Thymus (tissue), 11 donors: ENCODE results near the gene CCDC197. TPM values are rescaled to one million over a fixed set of nuclear protein-coding genes. Genes with fewer than 3 reads are reported as not detected.

Experiments
- DNase-seq, 9 donors: peaks; one replicate each; pipeline ENCODE4 v3.0.0-alpha.2; 2013; ENCODE audit warnings: low spot score in 9 of 9, low read depth in 6 of 9, missing footprints in 1 of 9
- H3K27ac ChIP-seq, 2 donors: one replicate each; pipeline ENCODE4 v1.5.1; 2013; ENCODE audit warnings: control low read depth in 1 of 2, low read depth in 1 of 2, low read length in 1 of 2, mild to moderate bottlenecking in 1 of 2, moderate library complexity in 1 of 2
- H3K27me3 ChIP-seq, 2 donors: one replicate each; pipeline ENCODE4 v1.5.1; 2013; ENCODE audit warnings: low read length in 1 of 2; ENCODE audit not compliant: control insufficient read depth in 2 of 2, insufficient read depth in 1 of 2
- H3K36me3 ChIP-seq, 2 donors: one replicate each; pipeline ENCODE4 v1.5.1; 2013; ENCODE audit warnings: low read length in 1 of 2, mild to moderate bottlenecking in 1 of 2, moderate library complexity in 1 of 2; ENCODE audit not compliant: control insufficient read depth in 2 of 2, insufficient read depth in 2 of 2
- H3K4me1 ChIP-seq, 2 donors: one replicate each; pipeline ENCODE4 v1.5.1; 2013; ENCODE audit warnings: low read length in 2 of 2; ENCODE audit not compliant: control insufficient read depth in 2 of 2, insufficient read depth in 2 of 2
- H3K4me3 ChIP-seq, 2 donors: one replicate each; pipeline ENCODE4 v1.5.1; 2013; ENCODE audit warnings: low read length in 2 of 2, control low read depth in 1 of 2, mild to moderate bottlenecking in 1 of 2
- H3K9me3 ChIP-seq, 2 donors: one replicate each; pipeline ENCODE4 v1.5.1; 2013; ENCODE audit warnings: low read length in 1 of 2, mild to moderate bottlenecking in 1 of 2; ENCODE audit not compliant: control insufficient read depth in 2 of 2, insufficient read depth in 1 of 2
- WGBS: extraction: QIAGEN DNeasy Blood & Tissue Kit; methylation state at CpG from one replicate; pipeline ENCODE4 v1.1.7; 2013; 5-methylcytosine and 5-hydroxymethylcytosine counted together
- polyA plus RNA-seq: library from polyadenylated mRNA; stranded (reverse); fragments of 200-250 nt; gene quantifications from one replicate; pipeline ENCODE4 v1.2.3, GENCODE V29; 2013
- total RNA-seq: library from RNA; stranded (reverse); fragments of 120-200 nt; gene quantifications from one replicate; pipeline ENCODE4 v1.2.4, GENCODE V29; 2013
- donor health status: healthy.

CCDC197 gene
- total and polyA plus RNA-seq, 2 donors = not detected

DNA sequence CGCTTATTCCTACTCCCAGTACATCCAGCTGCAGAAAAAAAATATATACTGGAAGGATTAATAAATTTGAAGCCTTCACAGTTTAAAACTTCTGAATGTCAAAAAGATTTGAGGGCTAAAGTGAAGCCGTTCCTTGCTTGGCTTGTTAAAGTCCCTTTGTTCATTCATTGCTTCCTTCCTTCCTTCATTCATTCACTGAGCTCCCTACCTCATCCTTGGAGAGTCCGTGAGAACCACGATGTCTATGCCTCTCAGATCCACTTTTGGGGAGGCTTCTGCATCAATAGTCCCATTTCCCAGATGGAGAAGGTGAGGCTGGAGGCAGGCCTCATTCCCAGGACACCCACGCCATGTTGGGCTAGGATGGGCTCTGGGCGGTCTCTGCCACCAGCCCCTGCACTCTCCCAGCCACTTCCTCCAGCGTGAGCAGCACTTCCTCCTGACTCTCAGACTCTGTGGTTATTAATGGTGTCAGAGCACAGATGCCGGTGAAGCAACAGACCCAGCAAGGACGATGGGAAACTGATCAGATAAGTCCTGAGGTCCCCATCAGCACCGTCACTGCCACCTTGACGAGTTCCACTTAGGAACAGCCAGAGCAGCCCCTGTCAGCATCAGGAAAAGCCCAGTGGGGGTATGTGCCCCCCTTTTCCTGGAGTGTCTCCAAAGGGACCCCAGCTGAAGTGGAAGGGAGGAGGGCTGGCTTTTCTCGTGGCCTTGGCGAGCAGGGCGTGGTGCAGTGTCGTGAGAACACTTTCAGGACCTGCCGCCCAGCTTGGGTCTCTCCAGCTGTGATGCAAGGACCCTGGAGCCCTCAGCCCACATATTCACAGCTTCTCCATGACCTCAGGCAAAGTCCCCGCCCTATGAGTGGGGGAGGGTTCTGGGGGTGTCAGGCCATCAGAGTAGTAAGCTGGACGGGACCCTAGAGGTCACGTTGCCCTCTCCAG is 41.9 kb upstream of the CCDC197 start:
- peaks cover 0 to 4% of the 10 kb centered on the region in 2 donors for H3K27me3 ChIP-seq
- no peaks in the 10 kb centered on the region for H3K9me3 ChIP-seq
- WGBS = 34% methylated on average over 19 of the region's 19 CpGs
- no peak overlapping the region for H3K27ac ChIP-seq
- H3K4me3 ChIP-seq = no peak overlapping the region
- peaks cover 0 to 42% of the 10 kb centered on the region in 2 donors for H3K4me1 ChIP-seq
- H3K36me3 ChIP-seq = no peaks in the 10 kb centered on the region
- DNase-seq = peak in 1 of 9 donors; percentile 31

DNA sequence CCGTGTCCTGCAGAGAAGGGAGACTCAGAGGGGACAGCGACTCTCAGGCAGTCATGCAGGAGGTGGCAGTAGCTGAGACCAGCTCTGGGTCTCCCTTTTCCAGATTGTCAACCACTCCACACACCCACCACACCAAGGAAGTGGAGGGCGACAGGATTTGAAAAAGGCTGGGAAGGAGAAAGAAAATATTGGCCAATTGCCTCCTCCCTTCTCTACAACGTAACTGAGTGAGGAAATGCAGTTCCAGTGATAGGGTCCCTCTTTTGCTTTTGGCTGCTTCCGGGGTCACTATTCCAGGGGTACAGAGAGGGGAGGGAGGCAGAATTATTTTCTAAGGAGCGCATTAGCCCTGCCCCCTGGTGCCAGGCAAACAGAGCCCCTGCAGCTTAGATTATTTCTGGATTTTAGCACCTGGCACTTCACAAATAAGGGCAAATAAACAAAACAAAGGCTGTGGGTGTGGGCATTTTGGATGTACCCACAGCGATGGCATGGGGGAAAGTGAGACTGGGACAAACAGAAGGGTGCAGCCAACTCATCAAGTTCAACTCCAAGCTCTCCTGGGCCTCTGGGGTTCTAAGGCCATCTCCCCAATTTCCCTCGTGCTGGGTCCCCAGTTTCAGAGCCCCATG is 41.1 kb upstream of the CCDC197 start:
- peaks cover 0 to 4% of the 10 kb centered on the region in 2 donors for H3K27me3 ChIP-seq
- H3K36me3 ChIP-seq = no peaks in the 10 kb centered on the region
- no peak for DNase-seq
- H3K4me1 ChIP-seq = peaks cover 0 to 42% of the 10 kb centered on the region in 2 donors
- H3K9me3 ChIP-seq = no peaks in the 10 kb centered on the region
- no peak overlapping the region for H3K27ac ChIP-seq
- WGBS = 85% methylated on average over 8 of the region's 8 CpGs
- no peak overlapping the region for H3K4me3 ChIP-seq

DNA sequence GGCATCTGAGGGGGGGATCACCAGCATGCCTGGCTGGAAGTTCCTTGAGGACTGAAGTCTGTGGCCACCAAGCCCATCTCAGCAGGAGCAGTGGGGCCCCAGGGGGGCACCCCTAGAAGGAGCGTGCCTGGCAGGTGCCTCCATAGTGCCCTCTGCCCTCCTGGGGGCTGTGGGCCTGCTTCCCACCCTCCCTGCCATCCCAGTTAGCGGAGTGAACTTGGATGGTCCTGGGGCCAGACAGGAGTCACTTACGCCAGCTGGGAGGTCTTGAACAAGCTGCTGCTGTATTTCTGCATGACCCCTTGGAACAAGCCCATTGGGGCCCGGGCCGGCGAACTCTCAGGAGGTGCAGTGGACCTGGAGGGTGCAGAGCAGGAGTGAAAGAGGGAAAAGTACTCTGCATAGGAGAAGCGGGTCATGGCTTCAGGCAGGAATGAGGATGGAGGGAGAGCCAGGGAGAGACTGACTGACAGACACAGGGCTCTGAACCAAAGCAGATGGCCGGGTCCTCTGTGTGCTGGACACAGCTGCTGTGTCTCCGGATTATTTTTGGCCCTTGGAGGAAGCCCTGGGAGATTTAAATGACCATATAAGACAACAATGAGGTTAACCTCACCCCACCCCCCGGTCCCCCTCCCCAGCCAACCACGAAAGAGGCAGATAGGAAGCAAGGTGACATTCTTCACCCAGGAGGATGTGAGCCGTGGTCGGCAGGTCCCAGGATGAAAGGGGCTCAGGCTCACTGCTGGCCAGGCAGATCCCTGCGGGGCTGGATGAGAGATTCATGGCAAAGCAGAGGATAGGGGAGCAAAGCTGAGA is 40.4 kb upstream of the CCDC197 start:
- WGBS = 58% methylated on average over 14 of the region's 14 CpGs

DNA sequence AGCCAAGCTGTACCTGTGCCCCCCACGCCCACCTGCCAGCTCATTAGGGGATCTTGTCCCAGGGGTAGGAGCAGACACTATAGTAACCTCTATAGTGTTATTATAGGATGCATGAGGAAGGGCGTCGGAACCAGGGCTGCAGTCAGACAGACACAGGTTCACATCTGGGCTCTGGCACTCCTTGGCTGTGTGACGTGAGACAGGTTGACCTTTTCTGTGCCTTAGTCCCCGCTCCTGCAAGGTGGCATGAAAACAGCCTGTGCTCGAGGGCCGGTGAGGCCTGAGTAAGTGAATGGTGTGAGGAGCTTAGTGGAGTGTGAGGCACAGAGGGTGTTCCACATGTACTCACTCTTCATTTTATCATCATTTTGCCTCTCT is 39.8 kb upstream of the CCDC197 start:
- no peak overlapping the region for H3K27ac ChIP-seq
- no peak for DNase-seq
- H3K9me3 ChIP-seq = no peaks in the 10 kb centered on the region
- peaks cover 0 to 45% of the 10 kb centered on the region in 2 donors for H3K4me1 ChIP-seq
- peaks cover 0 to 4% of the 10 kb centered on the region in 2 donors for H3K27me3 ChIP-seq
- no peak overlapping the region for H3K4me3 ChIP-seq
- no peaks in the 10 kb centered on the region for H3K36me3 ChIP-seq
- WGBS = 91% methylated on average over 7 of the region's 7 CpGs

More for the DNA sequence above, 40.4 kb upstream of the CCDC197 start:
- no peak for DNase-seq
- H3K27me3 ChIP-seq = peaks cover 0 to 4% of the 10 kb centered on the region in 2 donors
- no peaks in the 10 kb centered on the region for H3K9me3 ChIP-seq
- H3K4me1 ChIP-seq = peaks cover 0 to 42% of the 10 kb centered on the region in 2 donors
- H3K4me3 ChIP-seq = no peak overlapping the region
- H3K27ac ChIP-seq = no peak overlapping the region
- H3K36me3 ChIP-seq = no peaks in the 10 kb centered on the region

DNA sequence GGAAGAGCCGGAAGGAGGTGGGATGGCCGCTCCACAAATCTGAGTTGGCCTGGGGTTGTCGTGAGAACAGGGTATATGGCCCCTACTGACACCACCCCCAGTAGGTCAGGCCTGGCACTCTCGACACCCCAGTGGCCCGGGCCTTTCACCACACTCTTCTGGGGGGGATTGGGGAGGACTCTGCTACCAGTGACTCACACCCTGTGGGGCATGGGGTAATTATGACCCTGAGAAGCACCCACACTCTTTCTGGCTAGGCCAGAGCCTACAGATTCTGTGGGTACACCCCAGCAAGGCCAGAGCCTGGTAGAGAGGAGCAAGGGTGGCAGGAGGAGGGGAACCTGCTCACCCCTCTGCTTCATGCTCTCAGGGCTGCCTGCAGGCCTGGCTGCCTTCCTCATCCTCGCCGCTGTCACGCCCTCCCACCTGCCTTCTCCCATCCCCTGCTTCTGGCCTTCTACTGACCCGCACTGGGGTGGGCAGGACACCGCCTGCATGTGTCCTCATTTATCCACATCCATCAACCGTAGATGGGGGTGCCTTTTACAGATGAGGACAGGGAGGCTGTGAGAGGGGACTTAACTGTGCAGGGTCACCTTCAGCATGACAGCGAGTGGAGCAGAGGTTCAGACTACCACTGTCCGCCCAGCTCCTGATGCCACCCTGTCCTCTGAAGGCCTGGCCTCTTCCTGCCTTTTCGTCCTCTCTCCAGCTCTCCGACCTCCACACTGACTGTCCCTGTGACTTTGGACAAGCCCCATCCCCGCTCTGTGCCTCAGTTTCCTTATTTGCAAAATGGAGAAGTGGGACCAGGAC is 39.1 kb upstream of the CCDC197 start:
- H3K27me3 ChIP-seq = peaks cover 0 to 4% of the 10 kb centered on the region in 2 donors
- peaks cover 0 to 50% of the 10 kb centered on the region in 2 donors for H3K4me1 ChIP-seq
- H3K27ac ChIP-seq = no peak overlapping the region
- no peaks in the 10 kb centered on the region for H3K36me3 ChIP-seq
- no peak for DNase-seq
- H3K4me3 ChIP-seq = no peak overlapping the region
- H3K9me3 ChIP-seq = no peaks in the 10 kb centered on the region
- WGBS = 97% methylated on average over 16 of the region's 16 CpGs

DNA sequence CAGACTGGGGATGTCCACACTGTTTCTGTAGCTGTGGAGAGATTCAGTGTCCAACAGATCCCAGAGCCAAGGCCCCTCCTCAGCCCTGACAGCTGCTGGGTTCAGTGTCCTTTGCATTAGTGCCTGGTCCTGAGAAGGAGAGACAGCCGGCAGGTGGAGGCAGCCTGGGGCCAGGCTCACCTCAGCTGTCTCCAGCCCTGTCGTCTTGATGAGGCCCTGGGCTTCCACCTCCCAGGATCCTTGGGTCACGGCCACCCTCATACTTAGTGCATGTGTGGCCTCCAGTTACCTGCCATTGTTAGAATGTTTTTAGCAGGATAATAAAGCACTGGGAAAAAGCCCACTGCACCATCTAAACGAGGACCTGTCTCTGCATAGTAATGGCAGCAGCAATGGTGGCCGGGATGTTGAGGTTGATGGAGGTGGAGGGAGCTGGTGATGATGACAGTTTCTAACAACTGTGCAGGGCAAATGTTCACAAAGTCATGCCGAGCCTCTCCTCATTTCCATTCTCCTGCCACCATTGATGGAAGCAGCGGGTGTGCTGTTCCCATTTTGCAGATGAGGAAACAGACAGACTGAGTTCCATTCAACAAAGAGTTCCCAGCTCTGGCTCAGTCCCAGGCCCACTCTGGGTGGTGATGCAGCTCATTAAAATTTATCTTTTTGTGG is 38.4 kb upstream of the CCDC197 start:
- no peaks in the 10 kb centered on the region for H3K9me3 ChIP-seq
- WGBS = 94% methylated on average over 7 of the region's 7 CpGs
- no peak overlapping the region for H3K4me3 ChIP-seq
- DNase-seq = no peak
- peaks cover 0 to 51% of the 10 kb centered on the region in 2 donors for H3K4me1 ChIP-seq
- H3K27ac ChIP-seq = no peak overlapping the region
- H3K27me3 ChIP-seq = peaks cover 0 to 4% of the 10 kb centered on the region in 2 donors
- H3K36me3 ChIP-seq = no peaks in the 10 kb centered on the region

DNA sequence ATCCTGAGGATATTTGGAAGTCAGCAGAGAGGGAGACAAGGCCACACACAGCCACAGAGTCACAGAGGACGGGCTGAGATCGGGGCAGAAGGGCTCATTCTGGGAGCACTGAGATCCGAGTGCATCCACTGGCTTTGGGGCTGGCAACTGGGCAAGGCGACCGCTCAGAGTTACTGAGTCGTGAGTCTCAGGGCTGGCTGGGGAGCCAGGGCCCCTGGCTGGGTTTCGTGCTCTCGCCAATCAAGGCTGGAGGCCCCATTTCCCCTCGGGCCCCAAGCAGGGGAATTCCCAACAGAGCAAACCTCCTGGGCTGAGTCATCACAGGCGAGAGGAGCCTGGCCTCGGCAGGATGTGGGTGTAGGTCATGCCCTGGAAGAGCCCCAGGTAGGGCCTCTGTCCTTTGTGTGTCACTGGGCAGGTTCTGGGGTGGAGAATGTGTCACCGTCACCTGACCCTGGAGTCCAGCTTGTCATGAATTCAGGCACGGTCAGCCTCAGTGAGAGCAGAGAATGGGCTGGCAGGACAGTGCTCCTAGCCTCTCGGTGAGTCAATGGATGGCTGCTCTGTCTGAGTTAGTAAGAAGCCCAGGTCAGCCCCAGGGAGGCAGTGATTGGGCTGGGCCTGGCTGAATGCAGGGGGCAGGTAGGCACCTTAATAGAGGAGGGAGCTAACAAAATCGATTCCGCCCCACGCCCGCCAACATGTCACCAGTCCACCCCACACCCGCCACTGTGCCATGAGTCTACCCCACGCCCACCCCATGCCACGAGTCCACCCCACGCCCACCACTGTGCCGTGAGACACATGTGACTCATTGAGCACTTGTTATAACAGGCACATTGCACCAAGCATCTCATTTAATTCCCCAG is 37.6 kb upstream of the CCDC197 start:
- Histone ChIP-seq H3K36me3 (no peaks in the 10 kb centered on the region), H3K4me1 (peaks cover 0 to 51% of the 10 kb centered on the region in 2 donors), H3K9me3 (no peaks in the 10 kb centered on the region), H3K27me3 (no peaks in the 10 kb centered on the region), H3K4me3 (no peak overlapping the region), H3K27ac (no peak overlapping the region)
- 58% methylated on average over 23 of the region's 23 CpGs for WGBS
- peak in 6 of 9 donors; percentile 28 to 67 (median 32) for DNase-seq
